ENCODE data around the gene CCDC91.
"Not testable (repeated sequence)": the region's sequence is repeated elsewhere in the genome, so short reads cannot be mapped to it uniquely, and the experiment has no call there.

The CCDC91 gene

DNA sequence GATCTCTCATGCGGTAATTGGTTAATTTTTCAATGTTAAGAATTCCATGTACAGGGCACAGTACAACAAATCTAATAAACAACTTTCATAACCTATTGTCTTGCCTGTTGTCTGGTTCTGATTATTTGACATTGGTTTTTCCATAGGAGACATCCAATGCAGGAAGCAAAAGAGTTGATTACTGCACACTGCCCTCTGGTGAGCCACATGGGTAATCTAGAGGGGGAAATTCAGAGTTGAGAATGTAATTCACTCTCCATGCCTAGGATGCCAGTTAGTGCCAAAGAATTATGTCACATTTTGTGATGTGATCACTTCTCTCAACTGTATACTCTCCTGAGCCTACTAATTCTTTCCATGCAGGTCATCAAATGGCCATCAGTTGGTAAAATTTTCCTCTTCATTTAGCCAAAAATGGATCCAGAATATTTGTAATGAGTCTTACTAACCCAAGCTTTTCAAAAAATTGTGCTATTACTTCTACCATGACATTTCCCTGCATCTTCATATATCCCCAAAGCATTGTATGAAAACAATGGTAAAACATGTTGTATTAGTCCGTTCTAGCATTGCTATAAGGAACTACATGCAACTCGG, 17.7 kb upstream of the CCDC91 start:
- Mint-ChIP-seq H3K36me3 (ENCODE audit: low read depth) (no peaks in the 10 kb centered on the region), H3K4me1 (peaks cover 10% of the 10 kb centered on the region), H3K4me3 (no peak overlapping the region), H3K27me3 (no peaks in the 10 kb centered on the region), H3K9me3 (peaks cover 9% of the 10 kb centered on the region), H3K27ac (no peak overlapping the region)
- DNase-seq (no peak), ATAC-seq (no peak)

DNA sequence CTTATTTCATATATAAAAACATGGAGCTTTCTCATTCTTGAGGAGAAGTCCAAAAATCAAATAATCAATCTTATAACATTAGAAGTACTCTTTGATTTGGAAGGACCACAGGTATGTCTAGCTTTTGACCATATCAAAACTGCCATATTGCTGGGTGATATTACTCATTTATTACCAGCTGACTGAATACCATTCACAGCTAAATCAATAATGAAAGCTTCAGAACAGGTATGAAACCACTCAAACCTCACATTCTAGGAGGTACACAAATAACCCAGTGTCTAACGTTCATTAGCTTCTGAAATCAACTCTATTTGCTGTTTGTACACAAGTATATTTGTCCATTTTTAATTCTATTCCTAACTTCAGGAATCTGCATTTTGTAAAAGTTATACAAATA, 16.8 kb upstream of the CCDC91 start:
- Mint-ChIP-seq H3K4me1 (peaks cover 10% of the 10 kb centered on the region), H3K27me3 (no peaks in the 10 kb centered on the region), H3K4me3 (no peak overlapping the region), H3K27ac (no peak overlapping the region), H3K9me3 (peaks cover 6% of the 10 kb centered on the region), H3K36me3 (ENCODE audit: low read depth) (no peaks in the 10 kb centered on the region)
- ATAC-seq (no peak), DNase-seq (no peak)

DNA sequence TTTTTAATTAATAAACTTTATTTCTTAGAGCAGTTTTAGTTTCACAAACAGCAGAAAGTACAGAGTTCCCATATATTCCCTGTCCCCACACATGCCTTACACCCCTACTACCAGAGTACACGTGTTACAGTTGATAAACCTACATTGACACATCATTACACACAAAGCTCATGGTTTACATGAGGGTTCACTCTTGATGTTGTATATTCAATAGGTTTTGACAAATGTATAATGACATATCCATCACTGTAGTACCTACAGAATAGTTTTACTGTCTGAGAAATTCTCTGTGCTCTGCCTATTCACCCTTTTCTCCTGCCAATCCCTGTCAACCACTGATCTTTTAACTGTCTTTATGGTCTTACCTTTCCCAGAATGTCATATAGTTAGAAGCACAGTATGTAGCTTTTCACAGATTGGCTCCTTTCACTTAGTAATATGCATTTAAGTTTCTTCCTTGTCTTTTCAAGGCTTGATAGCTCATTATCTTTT, 15.1 kb upstream of the CCDC91 start:
- DNase-seq (no peak), ATAC-seq (no peak)
- peaks cover 6% of the 10 kb centered on the region for H3K9me3 Mint-ChIP-seq
- peaks cover 10% of the 10 kb centered on the region for H3K4me1 Mint-ChIP-seq
- H3K4me3 Mint-ChIP-seq = no peak overlapping the region
- no peaks in the 10 kb centered on the region for H3K36me3 Mint-ChIP-seq (ENCODE audit: low read depth)
- H3K27ac Mint-ChIP-seq = no peak overlapping the region
- H3K27me3 Mint-ChIP-seq = no peaks in the 10 kb centered on the region

DNA sequence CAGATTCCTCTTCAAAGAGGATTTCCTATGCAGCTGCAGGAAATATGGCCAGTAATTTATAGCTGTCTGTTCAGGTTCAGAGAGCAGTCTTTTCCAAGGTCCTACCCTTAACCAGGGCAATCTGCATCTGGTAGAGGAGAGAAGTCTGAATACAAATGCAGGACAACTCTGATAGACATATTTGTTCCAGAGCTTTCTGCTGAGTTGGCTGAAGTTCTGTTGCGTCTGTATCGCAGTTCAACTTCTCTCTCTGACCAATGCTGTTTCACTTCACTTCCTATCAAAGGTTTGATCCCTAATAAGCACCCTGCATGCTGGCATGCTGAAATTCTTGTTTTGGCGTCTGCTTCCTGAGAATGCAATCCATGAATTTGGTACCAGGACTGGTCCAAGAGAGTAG, 14.0 kb upstream of the CCDC91 start:
- H3K27ac Mint-ChIP-seq = no peak overlapping the region

DNA sequence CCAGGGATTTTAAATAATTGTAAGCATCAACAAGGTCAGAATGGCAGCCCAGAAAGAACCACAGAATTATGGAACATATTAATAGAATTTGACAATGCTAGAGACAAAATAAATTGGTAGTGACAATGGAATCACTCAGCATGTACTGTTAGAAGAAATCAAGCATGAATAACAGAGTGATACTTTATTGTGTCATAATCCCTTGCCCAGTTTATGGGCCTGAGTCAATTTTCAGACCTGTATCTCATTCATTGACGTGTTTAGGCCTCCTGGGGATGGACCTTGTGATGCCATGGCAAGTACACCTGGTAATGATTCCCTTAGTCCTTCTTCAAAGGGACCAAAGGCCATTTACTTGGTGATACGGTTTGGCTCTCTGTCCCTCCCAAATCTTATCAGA, 12.8 kb upstream of the CCDC91 start:
- H3K27me3 Mint-ChIP-seq = no peaks in the 10 kb centered on the region

More for the DNA sequence above, 14.0 kb upstream of the CCDC91 start:
- no peak for DNase-seq
- Mint-ChIP-seq H3K27me3 (no peaks in the 10 kb centered on the region), H3K9me3 (peaks cover 7% of the 10 kb centered on the region), H3K4me1 (peaks cover 7% of the 10 kb centered on the region), H3K36me3 (ENCODE audit: low read depth) (no peaks in the 10 kb centered on the region), H3K4me3 (no peak overlapping the region)
- ATAC-seq = no peak

DNA sequence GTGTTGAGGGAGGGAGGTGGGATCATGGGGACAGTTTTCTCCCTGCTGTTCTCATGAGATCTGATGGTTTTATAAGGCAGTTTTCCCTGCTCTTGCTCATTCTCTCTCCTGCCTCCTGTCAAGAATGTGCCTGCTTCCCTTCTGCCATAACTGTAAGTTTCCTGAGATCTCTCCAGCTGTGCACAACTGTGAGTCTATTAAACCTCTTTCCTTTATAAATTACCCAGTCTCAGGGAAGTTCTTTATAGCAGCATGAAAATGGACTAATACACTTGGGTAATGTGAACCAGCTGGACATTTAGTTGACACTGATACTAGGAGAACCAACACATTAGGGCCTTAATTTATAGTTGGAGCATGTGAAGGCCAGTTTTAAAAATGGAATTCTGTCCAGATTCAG, 12.4 kb upstream of the CCDC91 start:
- Mint-ChIP-seq H3K27me3 (no peaks in the 10 kb centered on the region), H3K36me3 (ENCODE audit: low read depth) (no peaks in the 10 kb centered on the region), H3K9me3 (peaks cover 10% of the 10 kb centered on the region), H3K27ac (no peak overlapping the region), H3K4me1 (no peaks in the 10 kb centered on the region), H3K4me3 (no peak overlapping the region)
- no peak for DNase-seq
- no peak for ATAC-seq

More for the DNA sequence above, 12.8 kb upstream of the CCDC91 start:
- ATAC-seq (no peak), DNase-seq (no peak)
- Mint-ChIP-seq H3K9me3 (peaks cover 13% of the 10 kb centered on the region), H3K4me3 (no peak overlapping the region), H3K4me1 (no peaks in the 10 kb centered on the region), H3K27ac (no peak overlapping the region), H3K36me3 (ENCODE audit: low read depth) (no peaks in the 10 kb centered on the region)

DNA sequence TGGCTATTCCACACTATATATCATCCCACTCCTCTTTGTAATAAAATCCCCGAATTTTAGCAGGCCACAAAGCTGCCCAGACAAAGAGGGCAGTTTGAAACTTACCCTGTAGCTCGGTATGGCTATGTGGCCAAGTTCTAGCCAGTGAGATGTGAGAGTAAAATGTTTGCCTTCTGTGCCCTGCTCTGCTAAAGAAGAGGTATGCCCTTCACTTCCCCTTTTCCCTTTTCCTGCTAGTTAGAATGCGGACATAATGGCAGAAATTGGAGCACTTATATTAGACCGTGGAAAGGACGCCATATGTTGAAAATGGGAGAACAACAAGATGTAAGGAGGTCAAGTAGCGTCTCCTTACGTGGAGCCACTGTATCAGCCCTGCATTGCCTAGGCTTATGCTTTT, 11.5 kb upstream of the CCDC91 start:
- DNase-seq (no peak), ATAC-seq (no peak)
- Mint-ChIP-seq H3K36me3 (ENCODE audit: low read depth) (peaks cover 2% of the 10 kb centered on the region), H3K27me3 (no peaks in the 10 kb centered on the region), H3K4me3 (no peak overlapping the region), H3K9me3 (peaks cover 7% of the 10 kb centered on the region), H3K27ac (no peak overlapping the region), H3K4me1 (no peaks in the 10 kb centered on the region)

DNA sequence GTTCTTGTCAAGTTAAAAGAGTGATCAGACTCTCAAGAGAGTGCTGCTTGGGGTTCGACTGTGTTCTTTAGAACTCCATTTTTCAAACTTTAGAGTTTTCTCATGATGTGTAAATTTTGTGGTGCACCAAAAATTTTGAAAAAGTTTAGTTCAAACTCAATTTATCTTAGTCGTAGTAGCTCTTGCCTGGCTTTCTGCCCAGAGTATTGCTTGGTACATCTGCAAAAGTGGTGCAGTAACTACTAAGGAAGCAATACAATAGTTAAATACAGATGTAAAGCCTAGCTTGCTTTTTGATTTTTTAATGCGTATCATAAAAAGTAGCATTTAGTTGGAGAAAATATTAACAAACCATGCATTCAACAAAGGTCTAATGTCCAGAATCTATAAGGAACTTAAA, 9.5 kb upstream of the CCDC91 start:
- Mint-ChIP-seq H3K4me1 (no peaks in the 10 kb centered on the region), H3K9me3 (peaks cover 7% of the 10 kb centered on the region), H3K27me3 (no peaks in the 10 kb centered on the region), H3K27ac (no peak overlapping the region), H3K4me3 (no peak overlapping the region), H3K36me3 (ENCODE audit: low read depth) (peaks cover 2% of the 10 kb centered on the region)
- ATAC-seq = no peak
- DNase-seq = no peak

DNA sequence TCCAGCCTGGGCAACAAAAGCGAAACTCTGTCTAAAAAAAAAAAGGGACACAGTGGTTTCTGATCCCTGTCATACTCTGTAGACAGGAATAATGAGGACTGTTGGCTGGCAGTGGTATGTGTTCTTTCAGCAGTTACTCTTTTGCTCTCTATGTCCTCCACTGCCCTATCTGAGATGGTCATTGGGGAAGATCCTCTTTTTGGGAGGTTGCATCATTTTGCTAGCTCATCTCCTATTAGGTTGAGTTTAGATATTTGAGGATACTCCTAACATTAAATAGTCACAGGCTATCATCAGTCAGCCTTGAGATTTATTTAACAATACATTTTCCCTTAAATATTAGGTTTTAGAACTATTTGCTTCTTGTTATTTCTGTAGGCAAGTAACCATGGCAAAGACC, 5.9 kb upstream of the CCDC91 start:
- peaks cover 7% of the 10 kb centered on the region for H3K9me3 Mint-ChIP-seq
- H3K4me3 Mint-ChIP-seq = no peak overlapping the region
- ATAC-seq (no peak), DNase-seq (no peak)
- no peak overlapping the region for H3K27ac Mint-ChIP-seq
- H3K36me3 Mint-ChIP-seq (ENCODE audit: low read depth) = peaks cover 6% of the 10 kb centered on the region
- H3K4me1 Mint-ChIP-seq = peaks cover 19% of the 10 kb centered on the region
- H3K27me3 Mint-ChIP-seq = no peaks in the 10 kb centered on the region

DNA sequence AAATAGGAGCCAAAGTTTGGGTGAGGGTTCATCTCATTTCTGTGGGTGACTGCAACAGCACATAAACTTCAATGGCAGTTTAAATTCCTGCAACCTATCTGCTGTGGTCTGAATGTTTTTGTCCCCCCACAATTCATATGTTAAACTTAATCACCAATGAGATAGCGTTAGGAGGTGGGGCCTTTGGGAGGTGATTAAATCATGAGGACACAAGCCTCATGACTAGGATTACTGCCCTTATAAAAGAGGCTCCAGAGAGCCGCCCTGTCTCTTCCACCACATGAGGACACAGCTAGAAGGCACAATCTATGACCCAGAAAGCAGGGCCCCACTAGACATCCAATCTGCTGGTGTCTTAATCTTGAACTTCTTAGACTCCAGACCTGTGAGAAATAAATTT, 3.8 kb upstream of the CCDC91 start:
- H3K27ac Mint-ChIP-seq = no peak overlapping the region
- H3K9me3 Mint-ChIP-seq = peaks cover 3% of the 10 kb centered on the region
- H3K36me3 Mint-ChIP-seq (ENCODE audit: low read depth) = peaks cover 6% of the 10 kb centered on the region
- H3K4me1 Mint-ChIP-seq = peaks cover 35% of the 10 kb centered on the region
- no peak for ATAC-seq
- no peaks in the 10 kb centered on the region for H3K27me3 Mint-ChIP-seq
- no peak for DNase-seq
- no peak overlapping the region for H3K4me3 Mint-ChIP-seq

DNA sequence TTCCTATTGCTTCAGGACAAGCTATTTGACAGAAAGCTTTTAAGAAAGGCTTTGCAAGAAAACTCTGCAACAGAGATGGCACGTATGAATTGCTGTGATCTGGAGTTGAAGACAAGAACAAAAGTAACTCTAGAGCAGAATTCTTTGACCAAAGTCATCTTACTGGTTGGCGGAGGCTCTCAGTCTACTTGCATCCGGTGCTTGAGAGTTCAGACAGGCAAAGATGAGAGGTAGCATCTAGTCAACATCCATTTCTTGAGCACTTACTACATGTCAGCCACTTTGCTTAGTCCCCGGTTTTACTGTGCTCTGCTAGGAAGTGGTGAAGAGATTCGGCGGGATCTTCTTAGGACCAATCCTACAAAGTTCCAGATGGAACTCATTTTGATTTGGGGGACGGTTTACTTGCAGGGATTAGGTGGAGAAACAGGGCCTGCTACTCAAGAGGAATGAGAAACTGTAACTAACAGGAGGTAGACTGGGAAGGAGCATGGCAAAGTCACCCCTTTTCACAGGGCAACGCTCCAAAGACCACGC, 404 bp upstream of the CCDC91 start:
- no peaks in the 10 kb centered on the region for H3K27me3 Mint-ChIP-seq
- ATAC-seq (no peak), DNase-seq (peak; percentile 7)
- peaks cover 19% of the 10 kb centered on the region for H3K36me3 Mint-ChIP-seq (ENCODE audit: low read depth)
- peak overlapping the region; percentile 98 for H3K27ac Mint-ChIP-seq
- peak overlapping the region; percentile 91 for H3K4me3 Mint-ChIP-seq
- H3K4me1 Mint-ChIP-seq = peaks cover 58% of the 10 kb centered on the region
- H3K9me3 Mint-ChIP-seq = peaks cover 7% of the 10 kb centered on the region

DNA sequence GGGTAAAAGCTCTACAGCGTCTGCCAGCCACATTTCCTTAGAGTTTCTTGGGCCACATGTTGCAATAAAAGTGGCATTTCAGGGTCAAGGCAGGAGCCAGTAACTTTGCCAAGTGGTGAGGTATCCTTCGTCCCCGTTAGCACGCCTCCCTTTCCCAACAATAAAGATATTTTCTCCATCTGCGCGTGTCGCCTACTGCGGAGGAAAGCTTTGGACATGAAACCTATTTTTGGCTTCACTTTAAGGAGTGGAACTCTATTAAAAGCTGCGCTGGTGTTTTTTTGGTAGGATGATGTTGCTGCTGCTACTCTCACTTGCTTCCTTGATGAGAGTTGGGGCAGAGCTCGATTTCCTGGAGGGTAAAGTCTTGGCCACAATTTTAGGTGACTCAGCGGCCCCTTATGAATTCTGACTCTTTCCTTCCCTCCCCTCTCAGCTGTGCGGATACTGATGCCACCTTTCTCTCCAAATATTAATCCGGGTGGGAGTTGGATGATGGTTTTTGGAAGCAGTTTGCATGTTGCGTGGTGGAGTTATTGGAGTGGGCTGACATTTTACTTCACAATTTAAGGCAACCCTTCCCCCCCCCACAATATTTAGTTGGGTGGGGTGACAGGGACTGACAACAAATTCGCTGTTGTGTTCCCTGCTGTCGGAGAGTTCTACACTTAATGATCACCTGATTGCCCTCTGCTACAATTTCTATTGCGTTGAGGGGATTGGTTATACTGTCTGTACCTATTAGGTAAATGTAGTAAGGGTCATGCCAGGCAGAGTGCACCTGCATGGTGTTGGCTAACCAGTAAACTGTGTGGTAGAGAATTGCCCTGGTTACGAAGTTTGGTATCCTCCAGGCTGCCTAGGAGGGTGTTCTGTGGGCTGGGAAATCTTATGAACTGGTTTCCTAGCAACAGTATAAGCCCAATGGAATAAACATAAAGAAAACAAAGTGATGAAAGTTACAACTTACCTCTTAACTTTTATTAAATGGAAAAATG, 1.1 kb downstream of the CCDC91 start:
- H3K4me3 Mint-ChIP-seq = peak overlapping the region; percentile 91
- H3K4me1 Mint-ChIP-seq = peaks cover 59% of the 10 kb centered on the region
- peak overlapping the region; percentile 98 for H3K27ac Mint-ChIP-seq
- H3K27me3 Mint-ChIP-seq = no peaks in the 10 kb centered on the region
- H3K9me3 Mint-ChIP-seq = peaks cover 7% of the 10 kb centered on the region
- DNase-seq (peak; percentile 42), ATAC-seq (peak; percentile 78)
- peaks cover 25% of the 10 kb centered on the region for H3K36me3 Mint-ChIP-seq (ENCODE audit: low read depth)

DNA sequence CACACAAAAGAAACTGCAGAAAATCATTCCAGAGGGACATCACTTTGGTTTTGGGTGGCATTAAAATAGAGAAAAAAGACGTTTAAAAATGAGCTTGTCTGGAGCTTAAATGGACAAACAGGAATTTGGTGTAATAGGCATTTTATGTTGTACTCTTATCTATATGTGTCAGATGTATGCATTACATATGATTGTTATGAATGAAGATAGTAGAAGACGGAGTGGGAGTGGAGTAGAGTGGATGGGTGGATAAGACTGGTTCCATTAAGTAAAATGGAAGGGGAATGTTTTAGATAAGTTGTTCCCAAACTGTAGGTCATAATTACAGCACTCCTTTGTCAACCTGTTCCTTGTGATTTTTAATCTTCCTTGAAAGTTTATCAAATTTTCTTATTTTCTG, 1.9 kb downstream of the CCDC91 start:
- H3K27ac Mint-ChIP-seq = no peak overlapping the region
- peaks cover 7% of the 10 kb centered on the region for H3K9me3 Mint-ChIP-seq
- no peak for ATAC-seq
- H3K36me3 Mint-ChIP-seq (ENCODE audit: low read depth) = peaks cover 25% of the 10 kb centered on the region
- H3K4me3 Mint-ChIP-seq = no peak overlapping the region
- no peaks in the 10 kb centered on the region for H3K27me3 Mint-ChIP-seq
- DNase-seq = no peak
- H3K4me1 Mint-ChIP-seq = peaks cover 58% of the 10 kb centered on the region

DNA sequence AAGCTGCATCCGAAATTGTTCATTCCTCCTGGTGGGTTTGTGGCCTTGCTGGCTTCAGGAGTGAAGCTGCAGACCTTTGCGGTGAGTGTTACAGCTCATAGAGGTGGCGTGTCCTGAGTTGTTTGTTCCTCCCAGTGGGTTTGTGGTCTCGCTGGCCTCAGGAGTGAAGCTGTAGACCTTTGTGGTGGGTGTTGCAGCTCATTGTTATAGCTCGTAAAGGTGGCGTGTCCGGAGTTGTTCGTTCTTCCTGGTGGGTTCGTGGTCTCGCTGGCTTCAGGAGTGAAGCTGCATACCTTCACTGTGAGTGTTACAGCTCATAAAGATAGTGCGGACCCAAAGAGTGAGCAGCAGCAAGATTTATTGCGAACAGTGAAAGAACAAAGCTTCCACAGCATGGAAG, 4.4 kb downstream of the CCDC91 start:
- not testable (repeated sequence) for H3K27me3 Mint-ChIP-seq, H3K4me3 Mint-ChIP-seq, DNase-seq, H3K9me3 Mint-ChIP-seq, ATAC-seq
- Mint-ChIP-seq H3K4me1 (peaks cover 49% of the 10 kb centered on the region), H3K27ac (peak overlapping the region; percentile 37), H3K36me3 (ENCODE audit: low read depth) (peaks cover 23% of the 10 kb centered on the region)

DNA sequence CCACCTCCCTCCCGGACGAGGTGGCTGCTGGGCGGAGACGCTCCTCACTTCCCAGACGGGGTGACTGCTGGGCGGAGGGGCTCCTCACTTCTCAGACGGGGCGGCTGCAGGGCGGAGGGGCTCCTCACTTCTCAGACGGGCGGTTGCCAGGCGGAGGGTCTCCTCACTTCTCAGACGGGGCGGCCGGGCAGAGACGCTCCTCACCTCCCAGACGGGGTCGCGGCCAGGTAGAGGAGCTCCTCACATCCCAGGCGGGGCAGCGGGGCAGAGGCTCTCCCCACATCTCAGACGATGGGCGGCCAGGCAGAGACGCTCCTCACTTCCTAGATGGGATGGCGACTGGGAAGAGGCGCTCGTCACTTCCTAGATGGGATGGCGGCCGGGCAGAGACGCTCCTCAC, 10.9 kb downstream of the CCDC91 start:
- H3K27me3 Mint-ChIP-seq, H3K27ac Mint-ChIP-seq, H3K4me3 Mint-ChIP-seq, H3K9me3 Mint-ChIP-seq, ATAC-seq, DNase-seq: not testable (repeated sequence)
- Mint-ChIP-seq H3K36me3 (ENCODE audit: low read depth) (peaks cover 11% of the 10 kb centered on the region), H3K4me1 (peaks cover 22% of the 10 kb centered on the region)
